ENCODE data around the gene IMMP2L.

The IMMP2L gene

DNA sequence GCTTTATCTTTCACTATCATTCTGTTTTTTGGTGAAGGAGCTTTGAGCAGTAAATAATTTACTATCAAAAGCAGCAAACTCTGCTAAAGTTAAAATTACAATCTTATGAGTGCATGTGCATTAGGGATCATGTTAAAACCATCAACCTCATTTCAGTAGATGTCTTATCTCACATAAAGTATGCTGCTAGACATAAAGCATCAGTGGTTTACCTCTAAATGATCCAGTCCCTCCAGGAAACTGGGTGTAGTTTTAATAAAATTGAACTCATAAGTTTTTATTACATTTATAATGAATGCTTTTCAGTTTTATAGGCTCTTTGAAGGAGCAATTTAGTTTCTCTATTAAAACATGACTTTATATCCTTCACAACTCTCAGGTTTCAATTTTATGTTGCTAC lies 362.6 kb downstream of the IMMP2L start:
- no peak for DNase-seq

DNA sequence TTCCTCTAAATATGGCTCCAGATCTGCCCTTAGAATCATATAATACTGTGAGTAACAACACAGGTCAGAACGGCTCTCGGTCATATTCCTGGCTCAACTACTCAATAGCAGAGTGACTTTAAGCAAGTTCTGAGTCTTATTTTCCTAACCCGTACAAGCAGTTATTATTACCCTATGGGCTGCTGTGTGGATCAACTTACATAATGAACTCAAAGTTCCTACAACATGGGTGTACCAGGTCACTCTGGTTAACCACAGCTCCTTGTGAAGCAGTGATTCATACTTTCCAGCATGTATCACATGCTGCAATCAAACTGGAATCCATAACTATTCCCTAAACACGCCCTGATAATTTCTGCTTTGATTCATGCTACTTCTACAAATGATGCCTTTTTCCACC lies 364.0 kb downstream of the IMMP2L start:
- no peak for DNase-seq

DNA sequence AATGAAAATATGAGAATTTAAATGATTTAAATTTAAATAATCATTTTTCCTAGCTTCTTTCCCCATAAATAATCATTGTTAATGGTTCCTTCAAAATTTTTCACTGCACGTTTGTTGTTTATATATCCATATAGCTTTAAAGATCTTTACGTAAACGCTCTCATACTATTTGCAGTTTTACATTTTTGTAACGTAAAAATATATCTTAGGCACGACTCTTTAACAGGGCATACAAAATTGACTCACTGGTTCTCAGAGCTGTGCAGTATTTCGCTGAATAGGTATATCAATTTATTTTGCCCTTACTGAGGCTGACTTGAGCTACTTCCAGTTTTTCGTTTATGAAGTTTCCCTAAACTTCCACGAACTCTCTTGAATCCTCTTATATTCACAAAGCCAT lies 365.6 kb downstream of the IMMP2L start:
- no peak for DNase-seq

DNA sequence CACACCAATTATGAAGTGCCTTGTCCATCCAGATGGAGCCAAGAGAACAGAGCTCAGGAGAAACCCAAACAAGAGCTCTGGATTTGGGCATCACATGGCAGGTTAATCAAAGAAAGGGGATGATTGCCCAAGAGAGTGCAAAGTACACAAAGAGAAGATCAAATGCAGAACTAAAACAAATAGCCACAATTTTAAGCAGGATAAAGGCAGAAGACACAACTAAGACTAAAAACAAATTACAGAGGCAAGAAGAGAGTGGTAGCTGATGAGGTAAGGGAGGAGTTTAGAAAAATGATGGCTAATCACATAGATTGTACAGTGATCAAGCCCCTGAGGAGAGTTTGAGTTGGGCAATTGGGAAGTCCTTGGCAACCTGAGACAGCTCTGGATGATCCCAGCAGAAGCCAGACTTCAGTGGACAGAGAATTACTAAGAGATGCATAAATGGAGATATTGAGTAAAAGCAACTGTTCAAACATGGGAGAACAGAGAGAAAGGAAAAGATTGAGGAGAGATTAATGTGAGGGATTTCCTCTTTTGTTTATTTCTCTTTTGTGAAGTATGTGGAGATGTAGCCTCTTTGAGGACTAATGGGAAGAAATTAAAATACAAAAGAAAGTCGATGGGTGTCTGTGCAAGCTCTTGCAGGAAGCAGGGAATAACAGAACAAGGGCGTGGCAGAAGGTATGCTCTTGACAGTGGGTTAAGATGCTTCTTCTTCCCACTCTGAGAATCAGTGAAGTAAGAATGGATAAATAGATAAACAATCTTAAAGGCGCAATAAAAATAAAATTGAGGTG lies 369.5 kb downstream of the IMMP2L start:
- DNase-seq, result no peak

DNA sequence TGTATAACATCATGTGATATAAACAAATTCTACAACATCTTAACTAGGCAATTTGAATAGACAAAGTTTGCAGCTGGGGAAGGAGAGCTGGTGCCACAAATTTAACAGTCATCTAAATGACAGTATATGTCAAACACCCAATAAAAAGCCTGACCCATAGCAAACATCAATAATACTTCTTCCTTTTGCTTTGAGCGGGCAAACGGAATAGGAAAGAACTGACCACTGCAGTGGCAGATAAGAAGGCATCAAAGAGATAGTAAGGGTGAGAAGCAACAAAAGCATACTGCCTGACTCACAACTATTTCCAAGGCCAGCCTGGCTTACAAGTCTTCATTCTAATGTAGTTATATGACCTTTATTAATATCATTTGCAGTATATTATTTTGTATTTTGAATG lies 371.5 kb downstream of the IMMP2L start:
- DNase-seq, result no peak

DNA sequence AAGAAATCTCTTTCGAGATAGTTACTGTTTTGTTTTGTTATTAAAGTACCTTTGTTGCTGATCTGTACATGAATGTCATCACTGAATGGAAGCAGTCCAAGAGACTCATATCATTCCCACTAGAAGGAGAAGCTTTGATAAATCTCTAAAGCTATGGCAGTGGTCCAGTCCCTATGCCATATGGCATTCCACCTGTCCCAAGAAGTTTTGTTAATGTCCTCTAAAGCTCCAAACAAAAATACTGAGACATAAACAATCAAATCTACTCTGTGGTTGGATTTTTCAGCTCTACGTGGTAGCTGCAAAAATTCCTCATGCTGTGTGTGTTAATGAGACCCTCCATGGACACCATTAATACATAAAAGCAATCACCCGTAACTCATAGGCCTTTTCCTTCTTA lies 377.3 kb downstream of the IMMP2L start:
- no peak for DNase-seq

DNA sequence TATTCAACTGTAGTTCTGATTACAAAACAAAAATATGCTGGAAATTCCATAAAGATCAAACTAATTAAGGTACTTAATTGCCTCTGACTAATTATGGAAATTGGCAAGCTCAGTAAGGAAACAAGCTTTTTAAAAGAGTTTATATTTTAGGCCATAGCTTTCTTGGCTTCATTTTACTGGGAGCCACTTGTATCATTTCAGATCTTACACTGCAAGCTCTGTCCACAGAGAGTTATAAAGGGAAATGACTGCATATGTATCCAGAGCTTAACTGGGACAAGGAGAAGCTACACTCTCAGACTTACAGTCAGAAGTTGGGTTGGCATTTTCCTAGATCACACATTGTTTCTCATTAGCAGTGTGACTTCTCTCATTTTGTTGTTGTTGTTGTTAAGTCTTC lies 379.0 kb downstream of the IMMP2L start:
- no peak for DNase-seq

DNA sequence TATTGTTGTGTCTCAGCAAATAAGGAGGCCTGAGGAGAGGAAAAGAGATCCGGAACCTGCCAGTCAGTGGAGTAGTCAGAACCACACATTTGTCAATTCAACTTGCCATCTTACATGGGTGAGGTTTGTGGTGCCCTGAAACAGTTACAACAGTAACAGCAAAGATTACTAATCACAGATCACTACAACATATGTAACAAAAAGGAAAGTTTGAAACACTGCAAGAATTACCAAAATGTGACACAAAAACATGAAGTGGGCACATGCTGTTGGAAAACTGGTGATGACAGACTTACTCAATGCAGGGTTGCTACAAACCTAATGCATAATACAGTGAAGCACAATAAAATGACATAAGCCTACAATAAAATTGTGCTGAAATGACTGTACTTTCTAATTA lies 382.0 kb downstream of the IMMP2L start:
- DNase-seq, result no peak

DNA sequence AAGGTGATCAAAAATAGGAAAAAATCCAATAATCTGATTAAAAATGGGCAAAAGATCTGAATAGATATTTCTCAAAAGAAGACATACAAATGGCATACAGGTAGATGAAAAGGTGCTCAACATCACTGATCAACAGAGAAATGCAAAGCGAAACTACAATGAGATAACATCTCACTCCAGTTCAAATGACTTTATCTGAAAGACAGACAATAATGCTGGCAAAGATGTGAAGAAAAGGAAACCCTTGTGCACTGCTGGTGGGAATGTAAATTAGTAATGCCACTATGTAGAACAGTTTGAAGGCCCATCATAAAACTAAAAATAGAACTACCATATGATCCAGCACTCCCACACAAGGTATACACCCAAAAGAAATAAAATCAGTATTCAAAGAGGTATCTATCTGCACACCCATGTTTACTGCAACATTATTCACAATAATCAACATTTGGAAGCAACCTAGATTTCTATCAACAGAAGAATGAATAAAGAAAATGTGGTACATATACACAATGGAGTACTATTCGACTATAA lies 386.3 kb downstream of the IMMP2L start:
- DNase-seq, result no peak

DNA sequence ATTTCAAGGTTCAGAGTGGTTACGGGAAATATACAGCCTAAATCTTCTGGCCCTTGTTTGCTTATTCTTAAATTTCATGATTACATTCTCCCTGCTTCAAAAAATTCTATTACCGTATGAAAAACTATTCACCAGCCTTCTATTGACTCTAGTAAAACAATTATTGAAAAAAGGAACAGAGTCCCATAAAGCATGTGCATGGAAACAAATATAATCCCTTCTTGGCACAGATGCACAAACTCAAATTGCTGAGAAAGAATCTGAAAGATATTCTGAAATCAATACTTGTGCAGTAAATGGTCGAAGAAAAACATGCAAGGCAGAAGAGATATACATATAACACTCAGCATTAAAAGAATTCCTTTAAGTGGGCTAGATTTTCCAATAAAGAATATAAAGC lies 387.8 kb downstream of the IMMP2L start:
- no peak for DNase-seq

DNA sequence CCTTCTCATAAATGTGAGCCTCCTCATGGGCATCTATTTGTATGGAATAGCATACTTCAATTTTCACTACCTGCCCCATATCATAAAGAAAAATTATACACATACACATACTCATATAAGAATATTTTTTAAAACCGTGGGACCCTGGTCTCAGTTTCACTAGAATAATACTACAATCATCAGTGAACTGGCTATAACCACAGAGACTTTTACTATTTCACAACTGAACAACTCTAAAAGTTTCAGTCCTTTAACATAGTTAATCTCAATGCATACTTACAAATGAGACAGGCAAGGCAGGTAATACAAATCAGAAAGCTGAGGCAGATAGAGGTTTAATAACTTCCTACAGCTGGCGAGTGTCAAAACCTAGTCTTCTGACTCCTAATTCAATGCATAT lies 388.3 kb downstream of the IMMP2L start:
- DNase-seq, result no peak

DNA sequence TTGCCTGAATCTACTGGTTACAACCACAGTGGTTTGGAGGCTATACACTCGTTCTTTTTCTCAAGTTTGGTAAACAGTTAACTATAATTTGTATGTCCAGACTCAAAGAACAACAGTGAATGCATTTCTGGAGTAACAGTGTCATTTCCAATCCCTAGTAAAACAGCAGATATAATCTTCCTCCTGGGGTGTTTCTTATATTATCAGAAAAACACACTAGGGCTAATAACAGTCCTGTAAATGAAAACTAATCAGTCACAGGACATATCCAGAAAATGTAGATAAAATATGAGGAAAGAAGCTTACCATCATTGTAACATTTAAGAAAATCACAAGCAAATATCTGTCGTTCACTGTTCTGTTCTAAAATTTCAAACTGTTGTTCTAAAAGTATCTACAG lies 388.8 kb downstream of the IMMP2L start:
- no peak for DNase-seq

DNA sequence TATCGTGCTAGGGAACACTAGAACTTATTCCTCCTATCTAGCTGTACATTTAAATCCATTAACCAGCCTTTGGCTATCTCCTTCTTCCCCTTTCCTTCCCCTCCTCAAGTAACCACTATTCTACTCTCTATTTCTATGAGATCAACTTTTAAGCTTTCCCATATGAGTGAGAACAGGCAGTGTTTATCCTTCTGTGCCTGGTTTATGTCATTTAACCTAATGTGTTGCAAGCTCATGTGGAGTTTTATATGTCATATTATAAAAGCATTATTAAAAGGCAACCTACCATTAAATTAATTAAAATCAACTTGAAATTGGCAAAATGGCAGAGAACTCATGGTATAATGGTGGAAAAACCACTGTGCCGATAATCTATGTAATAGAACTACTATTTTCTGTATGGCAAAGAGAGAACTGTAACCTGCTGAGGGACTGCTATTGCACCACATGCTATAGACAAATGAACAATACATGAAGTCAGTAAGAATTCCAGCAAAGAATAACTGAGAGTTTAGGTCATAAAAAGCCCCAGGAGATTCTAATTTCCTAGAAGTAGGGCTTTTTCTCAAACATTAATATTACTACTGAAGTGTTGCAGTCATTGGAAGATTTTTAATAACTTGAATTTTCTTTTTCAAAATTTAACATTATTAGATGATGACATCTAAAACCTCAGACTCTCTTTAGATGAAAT lies 389.6 kb downstream of the IMMP2L start:
- no peak for DNase-seq

DNA sequence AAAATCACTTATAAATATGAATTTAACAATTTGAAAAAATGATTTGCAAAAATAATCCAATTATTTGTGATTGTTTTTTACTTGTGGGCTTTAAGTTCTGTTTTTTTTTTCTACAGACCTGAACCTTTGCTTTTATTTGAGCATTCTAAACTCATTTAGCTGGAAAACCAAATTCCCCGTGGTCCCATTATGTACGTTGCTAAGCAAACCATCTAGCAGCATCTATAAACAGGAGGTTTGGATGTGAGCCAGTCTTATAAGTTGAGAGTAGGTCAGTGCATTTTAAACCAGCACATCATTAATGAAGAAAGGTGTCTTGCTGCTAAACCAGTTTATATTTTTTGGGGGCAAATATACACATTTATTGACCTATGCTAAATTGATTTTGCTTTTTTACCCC lies 394.1 kb downstream of the IMMP2L start:
- no peak for DNase-seq

DNA sequence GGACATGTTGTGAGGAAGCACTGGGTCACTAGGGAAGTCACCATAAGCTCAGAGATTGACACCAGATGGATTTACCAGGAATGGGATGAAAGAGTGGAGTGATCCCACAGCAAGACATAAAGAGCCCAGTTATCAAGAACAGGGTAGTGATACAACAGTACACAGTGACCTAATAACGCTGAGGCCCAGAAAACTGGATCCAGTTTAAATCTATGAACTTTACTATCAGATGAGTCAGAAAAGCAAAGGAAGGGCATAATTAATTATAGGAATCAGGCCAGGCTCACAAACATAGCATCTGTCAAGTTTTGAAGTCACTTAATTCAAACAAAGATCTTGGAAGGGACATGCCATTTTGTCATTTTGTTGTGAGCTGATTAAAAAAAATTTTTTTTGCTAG lies 397.9 kb downstream of the IMMP2L start:
- no peak for DNase-seq

DNA sequence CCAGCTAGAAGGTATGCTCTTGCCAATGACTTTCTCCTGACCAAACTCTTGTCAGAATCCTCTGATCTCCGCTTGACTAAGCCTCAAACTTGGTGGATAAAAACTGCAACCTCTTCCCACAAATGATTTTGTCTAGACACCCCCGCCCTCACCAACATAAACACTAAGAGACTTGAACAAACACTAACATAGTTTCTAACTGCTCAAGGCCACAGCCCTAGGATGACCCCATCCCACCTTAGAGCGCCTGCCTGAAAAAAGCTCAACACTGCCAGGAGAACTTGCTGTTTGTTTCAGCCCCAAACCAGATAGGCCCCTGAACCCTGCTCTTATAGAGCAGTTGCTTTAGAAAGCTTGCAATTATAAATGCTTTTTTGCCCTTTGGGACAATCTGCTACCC lies 399.6 kb downstream of the IMMP2L start:
- no peak for DNase-seq

DNA sequence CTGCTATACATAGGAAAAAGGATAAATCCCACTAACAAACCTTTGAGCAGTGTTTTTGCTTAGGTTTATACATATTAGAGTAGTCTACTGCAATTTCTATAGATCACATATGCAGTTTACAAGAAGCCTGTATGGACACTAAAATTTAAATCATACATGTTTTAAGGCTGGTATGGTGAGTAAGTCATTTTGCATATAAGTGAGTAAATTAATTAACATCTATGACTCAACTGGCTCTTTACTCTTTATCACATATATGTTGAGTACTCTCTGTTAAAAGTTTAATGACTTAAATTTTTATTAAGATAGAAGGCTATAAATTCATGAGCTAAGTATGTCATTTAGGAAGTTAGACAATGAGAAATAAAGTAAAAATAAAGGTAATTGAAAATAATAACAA lies 402.0 kb downstream of the IMMP2L start:
- DNase-seq, result no peak

DNA sequence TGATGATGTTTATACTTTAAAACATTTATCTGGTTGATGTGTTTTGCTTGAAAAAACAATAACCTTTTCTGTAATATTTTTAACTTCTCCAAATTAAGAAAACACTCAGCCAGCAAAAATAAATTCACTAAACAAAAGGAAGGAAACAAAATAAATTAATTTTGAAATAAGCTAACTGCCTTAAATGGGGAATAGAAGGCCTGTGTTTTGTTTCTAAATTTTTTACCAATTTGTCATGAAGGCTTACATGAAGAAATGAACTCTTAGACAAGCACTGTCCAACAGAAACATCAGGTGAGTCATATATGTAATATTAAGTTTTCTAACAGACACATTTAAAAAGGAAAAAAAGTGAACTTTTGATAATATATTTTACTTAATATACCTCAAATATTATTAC lies 402.9 kb downstream of the IMMP2L start:
- no peak for DNase-seq

DNA sequence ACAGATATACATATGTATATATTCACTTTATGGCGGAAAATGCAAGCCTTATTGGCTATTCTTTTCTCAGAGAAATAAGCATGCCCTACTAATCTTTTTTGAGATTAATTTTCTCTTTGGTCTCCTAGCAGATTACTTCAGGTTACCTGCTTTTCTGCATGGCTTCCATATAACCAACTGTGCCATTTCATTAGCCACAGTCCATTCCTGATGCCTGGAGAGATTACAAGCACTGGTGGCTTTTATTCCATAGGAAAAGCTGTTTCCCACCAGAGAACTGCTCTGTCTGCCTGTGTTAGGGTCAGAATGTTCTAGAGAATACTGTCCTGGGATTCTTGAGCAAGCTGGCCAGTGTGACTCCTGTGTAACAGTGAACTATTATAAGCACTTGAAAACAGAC lies 411.6 kb downstream of the IMMP2L start:
- DNase-seq, result no peak

DNA sequence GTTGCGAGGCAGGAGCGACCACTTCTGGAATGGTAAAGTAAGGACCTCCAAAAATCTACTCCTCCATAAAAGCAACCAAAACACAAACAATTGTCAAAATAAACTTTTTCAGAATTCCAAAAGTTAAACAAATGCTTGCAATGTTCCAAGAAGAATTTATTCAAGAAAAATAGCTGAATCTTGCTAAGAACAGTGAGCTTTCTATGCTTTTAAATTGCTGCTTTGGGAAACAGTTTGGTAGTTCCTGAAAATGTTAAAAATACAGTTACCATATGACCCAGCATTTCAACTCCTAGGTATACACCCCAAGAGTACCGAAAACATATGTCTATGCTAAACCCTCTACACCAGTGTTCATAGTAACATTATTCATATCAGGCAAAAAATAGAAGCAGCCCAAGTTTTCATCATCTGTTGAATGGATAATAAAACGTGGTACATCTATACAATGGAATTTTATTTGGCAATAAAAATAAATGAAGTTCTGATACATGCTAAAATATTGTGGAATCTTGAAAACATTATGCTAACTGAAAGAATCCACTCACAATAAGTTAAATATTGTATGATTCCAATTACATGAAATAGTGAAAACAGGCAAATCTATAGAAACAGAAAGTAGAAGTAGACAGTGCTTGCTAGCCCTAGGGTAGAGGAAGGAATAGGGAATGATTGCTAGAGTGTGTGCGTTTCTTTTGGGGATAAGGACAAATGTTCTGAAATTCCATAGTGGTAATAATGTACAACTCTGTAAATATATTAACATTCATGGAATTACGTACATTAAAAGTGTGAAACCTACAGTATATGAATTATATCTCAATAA lies 414.4 kb downstream of the IMMP2L start:
- DNase-seq, result no peak

DNA sequence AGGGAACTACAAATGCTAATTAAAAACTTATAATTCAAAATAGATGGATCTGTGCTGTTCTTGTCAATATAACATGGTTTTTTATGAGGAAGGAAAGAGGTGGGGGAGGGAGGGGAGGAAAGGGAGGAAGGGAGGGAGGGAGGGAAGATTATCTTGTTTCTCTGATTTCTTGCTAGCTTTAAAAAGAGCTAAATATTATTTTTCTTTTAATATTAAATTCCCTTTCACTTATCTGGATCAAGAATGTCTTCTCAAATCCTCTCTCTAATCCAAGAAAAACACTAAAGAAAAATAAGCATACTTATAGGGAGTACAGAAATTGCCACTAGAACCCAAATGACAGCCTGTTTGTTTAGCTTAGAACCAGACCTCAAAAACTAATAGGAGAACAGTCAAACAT lies 416.2 kb downstream of the IMMP2L start:
- no peak for DNase-seq

DNA sequence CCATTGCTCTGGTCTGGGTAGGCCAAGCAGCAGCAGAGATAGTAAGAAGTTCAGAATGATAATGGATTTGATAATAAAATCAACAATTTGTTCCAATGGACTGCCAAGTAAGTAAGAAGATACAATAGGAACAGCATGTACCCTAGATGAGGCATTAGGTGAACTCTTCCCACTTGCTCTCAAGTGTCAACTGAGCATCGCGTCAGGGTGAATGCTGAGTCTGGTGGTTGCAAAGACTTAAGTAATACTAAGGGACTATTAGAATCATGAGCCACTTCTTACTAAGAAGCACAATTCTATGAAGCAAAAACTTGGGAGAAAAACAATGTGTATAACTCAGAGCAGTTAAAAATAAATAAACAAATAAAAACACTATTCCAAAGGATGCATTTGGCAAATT lies 416.8 kb downstream of the IMMP2L start:
- no peak for DNase-seq

DNA sequence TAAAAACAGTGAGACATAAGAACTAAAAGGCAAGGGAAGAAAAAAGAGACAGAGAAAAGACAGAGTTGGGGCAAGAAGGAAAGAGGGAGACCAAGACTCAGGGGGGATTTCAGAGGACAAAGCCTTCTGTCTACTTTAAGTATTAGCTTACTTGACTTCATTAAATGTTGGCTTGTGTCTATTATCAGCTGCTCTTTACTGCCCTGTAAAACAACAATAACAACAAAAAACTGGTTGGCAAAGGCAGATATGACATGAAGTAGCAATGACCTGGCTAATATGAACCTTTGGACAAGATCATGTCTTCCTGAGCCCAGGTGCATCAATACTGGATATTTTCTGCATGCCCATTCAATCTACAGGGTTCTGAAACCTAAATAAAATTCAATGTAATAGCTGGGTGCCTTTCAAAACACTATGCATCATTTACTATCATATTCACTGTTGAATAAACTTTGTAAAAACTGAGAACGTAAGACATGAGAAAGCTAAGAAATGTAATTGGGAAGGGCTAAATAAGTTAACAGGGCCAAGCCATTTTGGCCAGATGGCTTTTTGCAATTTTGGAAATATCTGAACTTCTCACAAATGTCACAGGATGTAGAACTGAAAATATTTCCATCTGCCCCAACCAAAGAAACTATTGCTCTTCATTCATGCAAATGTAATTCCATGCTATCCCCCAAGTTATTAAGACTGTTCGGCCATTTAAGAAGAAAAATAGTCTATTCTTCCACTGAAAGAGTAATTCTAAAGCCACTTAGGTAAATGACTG lies 422.0 kb downstream of the IMMP2L start:
- DNase-seq, result no peak

All from stimulated activated CD4-positive, alpha-beta T cell treated with anti-CD3 and anti-CD28 coated beads, Interleukin-4, amount 100 ng/mL, for 24 hours (primary cell).